ENCODE results near the gene USP43.

The USP43 gene

GRCh38 chr17:9703781-9704082 is 58.4 kb downstream of the USP43 start:
- DNase-seq (ENCODE audit: low read depth in 2 of 2), result no peak

- DNase-seq (ENCODE audit: low read depth in 2 of 2), result no peak
Observed at GRCh38 chr17:9705745-9706144, 60.4 kb downstream of the USP43 start.

- no peak for DNase-seq (ENCODE audit: low read depth in 2 of 2)
Observed at GRCh38 chr17:9707948-9708347, 62.6 kb downstream of the USP43 start.

GRCh38 chr17:9714801-9715200 is 69.5 kb downstream of the USP43 start:
- DNase-seq (ENCODE audit: low read depth in 2 of 2), result no peak

- DNase-seq (ENCODE audit: low read depth in 2 of 2), result no peak
Observed at GRCh38 chr17:9715503-9716016, 70.2 kb downstream of the USP43 start.

GRCh38 chr17:9725575-9725974 is 80.3 kb downstream of the USP43 start:
- no peak for DNase-seq (ENCODE audit: low read depth in 2 of 2)

GRCh38 chr17:9726291-9726690 is 81.0 kb downstream of the USP43 start:
- no peak for DNase-seq (ENCODE audit: low read depth in 2 of 2)

GRCh38 chr17:9728005-9728404 is 82.7 kb downstream of the USP43 start:
- no peak for DNase-seq (ENCODE audit: low read depth in 2 of 2)

- DNase-seq (ENCODE audit: low read depth in 2 of 2), result no peak
Observed at GRCh38 chr17:9728564-9728963, 83.2 kb downstream of the USP43 start.

- DNase-seq (ENCODE audit: low read depth in 2 of 2), result no peak
Observed at GRCh38 chr17:9729034-9729650, 83.8 kb downstream of the USP43 start.

- DNase-seq (ENCODE audit: low read depth in 2 of 2), result no peak
Observed at GRCh38 chr17:9729735-9730420, 84.6 kb downstream of the USP43 start.

- no peak for DNase-seq (ENCODE audit: low read depth in 2 of 2)
Observed at GRCh38 chr17:9750524-9750923, 105.2 kb downstream of the USP43 start.

GRCh38 chr17:9755083-9755482 is 109.8 kb downstream of the USP43 start:
- DNase-seq (ENCODE audit: low read depth in 2 of 2), result no peak

GRCh38 chr17:9760266-9760665 is 114.9 kb downstream of the USP43 start:
- no peak for DNase-seq (ENCODE audit: low read depth in 2 of 2)

- DNase-seq (ENCODE audit: low read depth in 2 of 2), result no peak
Observed at GRCh38 chr17:9763643-9764042, 118.3 kb downstream of the USP43 start.

GRCh38 chr17:9765322-9765721 is 120.0 kb downstream of the USP43 start:
- DNase-seq (ENCODE audit: low read depth in 2 of 2), result no peak

GRCh38 chr17:9766970-9767369 is 121.7 kb downstream of the USP43 start:
- no peak for DNase-seq (ENCODE audit: low read depth in 2 of 2)

- no peak for DNase-seq (ENCODE audit: low read depth in 2 of 2)
Observed at GRCh38 chr17:9767432-9767991, 122.2 kb downstream of the USP43 start.

- DNase-seq (ENCODE audit: low read depth in 2 of 2), result no peak
Observed at GRCh38 chr17:9768381-9768934, 123.1 kb downstream of the USP43 start.

GRCh38 chr17:9769036-9769695 is 123.8 kb downstream of the USP43 start:
- no peak for DNase-seq (ENCODE audit: low read depth in 2 of 2)

GRCh38 chr17:9771465-9771864 is 126.1 kb downstream of the USP43 start:
- no peak for DNase-seq (ENCODE audit: low read depth in 2 of 2)

GRCh38 chr17:9772658-9773057 is 127.3 kb downstream of the USP43 start:
- no peak for DNase-seq (ENCODE audit: low read depth in 2 of 2)

- DNase-seq (ENCODE audit: low read depth in 2 of 2), result no peak
Observed at GRCh38 chr17:9776911-9777310, 131.6 kb downstream of the USP43 start.
